ENCODE measurements around the gene ARHGAP30.

GRCh38 chr1:161098210-161099068, 28.7 kb upstream of the ARHGAP30 start, which contains the start of gene KLHDC9:
- no peak for TF ChIP-seq CTCF (optimal IDR thresholded peaks at IDR 0.05 in 1 of 3, IDR thresholded peaks at IDR 0.05 in 1 of 3, conservative IDR thresholded peaks at IDR 0.05 in 1 of 3; ENCODE audit: extremely low read depth in 1 of 3, insufficient read depth in 2 of 3, low read length in 3 of 3)
- TF ChIP-seq EZH2 (IDR thresholded peaks at IDR 0.05; ENCODE audit: low read length) = no peak

Data from keratinocyte (primary cell).